Astrocyte of the hippocampus (primary cell): ENCODE data around the gene FSTL4.

Source experiments
- DNase-seq: peaks from one replicate; pipeline ENCODE4 v3.0.0; 2011; ENCODE audit warnings: low read depth, low spot score

Gene FSTL4

GRCh38 chr5:133245191-133246052, 366.9 kb downstream of the FSTL4 start:
- DNase-seq = peak; percentile 94

GRCh38 chr5:133244242-133244641, 368.1 kb downstream of the FSTL4 start:
- DNase-seq = no peak

- no peak for DNase-seq
These were observed 369.1 kb downstream of the FSTL4 start for GRCh38 chr5:133243196-133243595.

- no peak for DNase-seq
These were observed 370.0 kb downstream of the FSTL4 start for GRCh38 chr5:133242221-133242835.

- no peak for DNase-seq
These were observed 370.9 kb downstream of the FSTL4 start for GRCh38 chr5:133241179-133242092.

GRCh38 chr5:133240425-133241091, 371.8 kb downstream of the FSTL4 start:
- peak; percentile 94 for DNase-seq

GRCh38 chr5:133238426-133239205, 373.7 kb downstream of the FSTL4 start:
- no peak for DNase-seq

GRCh38 chr5:133236976-133237375, 375.4 kb downstream of the FSTL4 start:
- no peak for DNase-seq

- no peak for DNase-seq
These were observed 375.8 kb downstream of the FSTL4 start for GRCh38 chr5:133236541-133236951.

- DNase-seq = no peak
These were observed 376.5 kb downstream of the FSTL4 start for GRCh38 chr5:133235696-133236426.

GRCh38 chr5:133234911-133235310, 377.4 kb downstream of the FSTL4 start:
- DNase-seq = no peak

- DNase-seq = no peak
These were observed 378.1 kb downstream of the FSTL4 start for GRCh38 chr5:133234273-133234672.

- no peak for DNase-seq
These were observed 378.7 kb downstream of the FSTL4 start for GRCh38 chr5:133233616-133234015.

- DNase-seq = no peak
These were observed 379.4 kb downstream of the FSTL4 start for GRCh38 chr5:133232911-133233310.

GRCh38 chr5:133232435-133232834, 379.9 kb downstream of the FSTL4 start:
- no peak for DNase-seq

- DNase-seq = no peak
These were observed 380.3 kb downstream of the FSTL4 start for GRCh38 chr5:133232011-133232410.

GRCh38 chr5:133230823-133231578, 381.3 kb downstream of the FSTL4 start:
- no peak for DNase-seq

- peak; percentile 38 for DNase-seq
These were observed 382.2 kb downstream of the FSTL4 start for GRCh38 chr5:133229931-133230664.

- no peak for DNase-seq
These were observed 384.0 kb downstream of the FSTL4 start for GRCh38 chr5:133228316-133228715.
